ENCODE results near the gene MEIKIN.
"Not testable (repeated sequence)": the region's sequence is repeated elsewhere in the genome, so short reads cannot be mapped to it uniquely, and the experiment has no call there.

The MEIKIN gene

GRCh38 chr5:131857388-131857787 is 88.1 kb downstream of the MEIKIN start:
- TF ChIP-seq ZFX (IDR thresholded peaks at IDR 0.05) (no peak), CTCF (conservative IDR thresholded peaks at IDR 0.05) (no peak)
- no peak overlapping the region for H3K27ac ChIP-seq

GRCh38 chr5:131855452-131855851 is 90.0 kb downstream of the MEIKIN start:
- no peak for TF ChIP-seq ZFX (IDR thresholded peaks at IDR 0.05)
- no peak for TF ChIP-seq CTCF (conservative IDR thresholded peaks at IDR 0.05)
- H3K27ac ChIP-seq = no peak overlapping the region

- no peak for TF ChIP-seq ZFX (IDR thresholded peaks at IDR 0.05)
- no peak for TF ChIP-seq CTCF (conservative IDR thresholded peaks at IDR 0.05)
- no peak overlapping the region for H3K27ac ChIP-seq
Measured at GRCh38 chr5:131854134-131854533, 91.3 kb downstream of the MEIKIN start.

- no peak for TF ChIP-seq CTCF (conservative IDR thresholded peaks at IDR 0.05)
- no peak for TF ChIP-seq ZFX (IDR thresholded peaks at IDR 0.05)
- H3K27ac ChIP-seq = no peak overlapping the region
Measured at GRCh38 chr5:131848662-131849061, 96.8 kb downstream of the MEIKIN start.

- no peak for TF ChIP-seq CTCF (conservative IDR thresholded peaks at IDR 0.05)
- no peak for TF ChIP-seq ZFX (IDR thresholded peaks at IDR 0.05)
Measured at GRCh38 chr5:131846536-131846935, 98.9 kb downstream of the MEIKIN start.

GRCh38 chr5:131845828-131846227 is 99.6 kb downstream of the MEIKIN start:
- no peak overlapping the region for H3K27ac ChIP-seq
- TF ChIP-seq ZFX (IDR thresholded peaks at IDR 0.05) (no peak), CTCF (conservative IDR thresholded peaks at IDR 0.05) (no peak)

More at GRCh38 chr5:131846536-131846935, 98.9 kb downstream of the MEIKIN start:
- no peak overlapping the region for H3K27ac ChIP-seq

- H3K27ac ChIP-seq = not testable (repeated sequence)
Measured at GRCh38 chr5:131842971-131843370, 102.5 kb downstream of the MEIKIN start.

GRCh38 chr5:131832702-131833101 is 112.8 kb downstream of the MEIKIN start:
- not testable (repeated sequence) for H3K27ac ChIP-seq
